Measurements from ENCODE around the gene CAMTA1.

CAMTA1 gene

GRCh38 chr1:7248549-7249199, 463.4 kb downstream of the CAMTA1 start:
- ChIA-PET POLR2A (no interaction called here), CTCF (no interaction called here)
- DNase-seq (ENCODE audit: extremely low spot score) = no peak
- no peak for TF ChIP-seq L3MBTL2 (conservative IDR thresholded peaks at IDR 0.05)
- no peak for TF ChIP-seq SUZ12 (IDR thresholded peaks at IDR 0.05)
- no peak for TF ChIP-seq FOXM1 (IDR thresholded peaks at IDR 0.05; ENCODE audit: borderline replicate concordance)
- TF ChIP-seq NFRKB (IDR thresholded peaks at IDR 0.05) = no peak
- TF ChIP-seq CTBP1 (IDR thresholded peaks at IDR 0.05; ENCODE audit: borderline replicate concordance) = no peak
- no peak for TF ChIP-seq ELF4 (IDR thresholded peaks at IDR 0.05)
- no peak for TF ChIP-seq HDGF (IDR thresholded peaks at IDR 0.05; ENCODE audit: borderline replicate concordance)
- no peak for TF ChIP-seq LEF1 (IDR thresholded peaks at IDR 0.05; ENCODE audit: borderline replicate concordance)
- TF ChIP-seq FOXA1 (IDR thresholded peaks at IDR 0.05) = no peak
- TF ChIP-seq FOXK2 (IDR thresholded peaks at IDR 0.05) = no peak
- no peak for TF ChIP-seq PKNOX1 (IDR thresholded peaks at IDR 0.05)
- no peak for TF ChIP-seq BHLHE40 (IDR thresholded peaks at IDR 0.05; ENCODE audit: borderline replicate concordance)
- TF ChIP-seq ZNF384 (IDR thresholded peaks at IDR 0.05) = no peak
- no peak for TF ChIP-seq SP1 (IDR thresholded peaks at IDR 0.05)

- CTCF ChIA-PET = no interaction called here
- DNase-seq (ENCODE audit: extremely low spot score) = no peak
- TF ChIP-seq FOXA1 (IDR thresholded peaks at IDR 0.05) = no peak
- no peak for TF ChIP-seq LEF1 (IDR thresholded peaks at IDR 0.05; ENCODE audit: borderline replicate concordance)
- TF ChIP-seq FOXM1 (IDR thresholded peaks at IDR 0.05; ENCODE audit: borderline replicate concordance) = no peak
- no peak for TF ChIP-seq FOXK2 (IDR thresholded peaks at IDR 0.05)
- no peak for TF ChIP-seq ARNT (IDR thresholded peaks at IDR 0.05)
- TF ChIP-seq TARDBP (IDR thresholded peaks at IDR 0.05) = no peak
- no peak for TF ChIP-seq BHLHE40 (IDR thresholded peaks at IDR 0.05; ENCODE audit: borderline replicate concordance)
- no peak for TF ChIP-seq SUZ12 (IDR thresholded peaks at IDR 0.05)
- TF ChIP-seq L3MBTL2 (conservative IDR thresholded peaks at IDR 0.05) = no peak
- TF ChIP-seq SP1 (IDR thresholded peaks at IDR 0.05) = no peak
- no peak for TF ChIP-seq ELF4 (IDR thresholded peaks at IDR 0.05)
- no peak for TF ChIP-seq NFRKB (IDR thresholded peaks at IDR 0.05)
- no peak for TF ChIP-seq HDGF (IDR thresholded peaks at IDR 0.05; ENCODE audit: borderline replicate concordance)
- no peak for TF ChIP-seq CTBP1 (IDR thresholded peaks at IDR 0.05; ENCODE audit: borderline replicate concordance)
- no peak for TF ChIP-seq ZNF384 (IDR thresholded peaks at IDR 0.05)
- TF ChIP-seq PKNOX1 (IDR thresholded peaks at IDR 0.05) = no peak
- POLR2A ChIA-PET = no interaction called here
These were observed 464.3 kb downstream of the CAMTA1 start for GRCh38 chr1:7249516-7249915.

GRCh38 chr1:7250176-7250575, 464.9 kb downstream of the CAMTA1 start:
- DNase-seq (ENCODE audit: extremely low spot score) = no peak
- TF ChIP-seq FOXM1 (IDR thresholded peaks at IDR 0.05; ENCODE audit: borderline replicate concordance) (no peak), FOXK2 (IDR thresholded peaks at IDR 0.05) (no peak), ARNT (IDR thresholded peaks at IDR 0.05) (no peak), SP1 (IDR thresholded peaks at IDR 0.05) (no peak), L3MBTL2 (conservative IDR thresholded peaks at IDR 0.05) (no peak), NFRKB (IDR thresholded peaks at IDR 0.05) (no peak), SUZ12 (IDR thresholded peaks at IDR 0.05) (no peak), PKNOX1 (IDR thresholded peaks at IDR 0.05) (no peak), ZNF384 (IDR thresholded peaks at IDR 0.05) (no peak)
- ChIA-PET CTCF (no interaction called here), POLR2A (no interaction called here)

- CTCF ChIA-PET = no interaction called here
- POLR2A ChIA-PET = no interaction called here
- DNase-seq (ENCODE audit: extremely low spot score) = no peak
- TF ChIP-seq ARNT (IDR thresholded peaks at IDR 0.05) = no peak
- TF ChIP-seq PKNOX1 (IDR thresholded peaks at IDR 0.05) = peak; percentile 89
These were observed 465.6 kb downstream of the CAMTA1 start for GRCh38 chr1:7250597-7251453.

GRCh38 chr1:7251454-7251800, 466.2 kb downstream of the CAMTA1 start:
- CTCF ChIA-PET = no interaction called here
- POLR2A ChIA-PET = no interaction called here
- DNase-seq (ENCODE audit: extremely low spot score) = no peak
- no peak for TF ChIP-seq FOXM1 (IDR thresholded peaks at IDR 0.05; ENCODE audit: borderline replicate concordance)
- TF ChIP-seq HDGF (IDR thresholded peaks at IDR 0.05; ENCODE audit: borderline replicate concordance) = no peak
- no peak for TF ChIP-seq SUZ12 (IDR thresholded peaks at IDR 0.05)
- no peak for TF ChIP-seq NFRKB (IDR thresholded peaks at IDR 0.05)
- TF ChIP-seq FOXK2 (IDR thresholded peaks at IDR 0.05) = no peak
- TF ChIP-seq PKNOX1 (IDR thresholded peaks at IDR 0.05) = no peak
- no peak for TF ChIP-seq FOXA1 (IDR thresholded peaks at IDR 0.05)
